ENCODE data around the gene PLA2G4B. TPM values are rescaled to one million over a fixed set of nuclear protein-coding genes. Genes with fewer than 3 reads are reported as not detected.

Gene PLA2G4B
- total and polyA plus RNA-seq, 7 donors, result 0.92 to 6.5 (median 3.4) TPM; not detected in 1

DNA sequence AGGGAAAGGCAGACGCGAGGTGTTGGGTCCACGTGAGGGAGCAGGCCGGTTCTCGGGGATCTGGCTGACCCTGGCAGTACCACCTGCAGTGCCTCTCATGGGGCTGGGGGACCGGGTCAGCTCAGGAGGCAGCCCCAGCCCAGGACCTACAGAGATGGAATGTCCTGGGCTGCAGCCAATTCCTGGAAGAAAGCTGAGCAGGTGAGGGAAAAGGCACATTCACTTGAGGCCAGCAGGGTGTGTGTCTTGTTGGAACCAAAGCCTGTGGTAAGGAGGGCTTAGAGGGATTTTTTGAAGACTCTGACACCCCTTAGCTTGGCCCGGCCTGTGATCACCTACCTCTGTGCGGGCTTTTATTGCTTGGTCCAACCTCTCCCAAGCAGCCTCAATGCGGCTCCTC, 15.8 kb downstream of the PLA2G4B start:
- Histone ChIP-seq H3K4me3 (no peak overlapping the region), H3K9me3 (no peaks in the 10 kb centered on the region), H3K27ac (no peak overlapping the region), H3K36me3 (no peaks in the 10 kb centered on the region), H3K4me1 (no peaks in the 10 kb centered on the region), H3K27me3 (peaks cover 0 to 52% (median 17%) of the 10 kb centered on the region in 3 donors)
- 92 to 93% methylated on average over 9 of the region's 9 CpGs for WGBS, 2 donors
- TF ChIP-seq, protein P1, sequence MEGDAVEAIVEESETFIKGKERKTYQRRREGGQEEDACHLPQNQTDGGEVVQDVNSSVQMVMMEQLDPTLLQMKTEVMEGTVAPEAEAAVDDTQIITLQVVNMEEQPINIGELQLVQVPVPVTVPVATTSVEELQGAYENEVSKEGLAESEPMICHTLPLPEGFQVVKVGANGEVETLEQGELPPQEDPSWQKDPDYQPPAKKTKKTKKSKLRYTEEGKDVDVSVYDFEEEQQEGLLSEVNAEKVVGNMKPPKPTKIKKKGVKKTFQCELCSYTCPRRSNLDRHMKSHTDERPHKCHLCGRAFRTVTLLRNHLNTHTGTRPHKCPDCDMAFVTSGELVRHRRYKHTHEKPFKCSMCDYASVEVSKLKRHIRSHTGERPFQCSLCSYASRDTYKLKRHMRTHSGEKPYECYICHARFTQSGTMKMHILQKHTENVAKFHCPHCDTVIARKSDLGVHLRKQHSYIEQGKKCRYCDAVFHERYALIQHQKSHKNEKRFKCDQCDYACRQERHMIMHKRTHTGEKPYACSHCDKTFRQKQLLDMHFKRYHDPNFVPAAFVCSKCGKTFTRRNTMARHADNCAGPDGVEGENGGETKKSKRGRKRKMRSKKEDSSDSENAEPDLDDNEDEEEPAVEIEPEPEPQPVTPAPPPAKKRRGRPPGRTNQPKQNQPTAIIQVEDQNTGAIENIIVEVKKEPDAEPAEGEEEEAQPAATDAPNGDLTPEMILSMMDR (IDR thresholded peaks at IDR 0.05), result no peak
- no peak for TF ChIP-seq POLR2AphosphoS5 (IDR thresholded peaks at IDR 0.05)
- TF ChIP-seq POLR2A (IDR thresholded peaks at IDR 0.05), result no peak
- TF ChIP-seq EP300 (IDR thresholded peaks at IDR 0.05), result no peak
- intact Hi-C loops (cut with DNase I), result no loop called here
- no peak for DNase-seq

DNA sequence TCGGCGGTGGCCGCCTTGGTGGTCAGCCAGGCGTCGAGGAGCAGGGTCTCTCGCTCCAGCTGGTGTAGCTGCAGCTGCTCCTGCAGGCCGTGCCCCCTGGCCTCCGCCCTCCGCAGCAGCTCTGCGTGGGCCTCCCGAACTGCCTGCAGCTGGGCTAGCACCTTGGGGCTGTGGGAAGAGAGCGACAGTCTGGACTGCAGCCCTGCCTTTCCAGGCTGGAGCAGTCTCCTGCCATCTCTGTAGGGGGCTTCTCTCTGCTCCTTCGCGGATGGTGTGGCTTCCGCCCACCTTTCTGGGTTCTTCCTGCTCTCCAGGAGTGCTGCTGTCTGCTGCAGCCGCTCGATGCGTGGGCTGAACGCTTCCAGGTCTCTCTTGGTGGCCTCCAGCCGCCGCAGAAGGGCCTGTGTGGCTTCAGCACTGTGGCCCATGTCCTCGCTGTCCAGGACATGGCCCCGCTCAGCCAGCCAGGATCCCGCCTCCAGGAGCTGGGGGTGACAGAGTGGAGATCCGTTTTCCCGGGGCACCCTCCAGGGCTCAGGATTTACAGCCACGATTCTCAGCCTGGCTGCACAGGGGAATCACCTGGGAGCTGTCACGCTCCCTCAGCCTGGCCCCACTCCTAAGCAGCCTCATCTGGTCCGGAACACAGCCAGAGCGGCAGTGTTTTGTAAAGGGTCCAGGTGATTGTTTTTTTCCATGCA, 16.8 kb downstream of the PLA2G4B start:
- H3K4me1 ChIP-seq, result no peaks in the 10 kb centered on the region
- H3K27me3 ChIP-seq, result peaks cover 0 to 52% (median 17%) of the 10 kb centered on the region in 3 donors
- DNase-seq, result no peak
- 85 to 89% methylated on average over 30 of the region's 30 CpGs for WGBS, 2 donors
- no peak for TF ChIP-seq POLR2A (IDR thresholded peaks at IDR 0.05)
- TF ChIP-seq EP300 (IDR thresholded peaks at IDR 0.05), result no peak
- H3K9me3 ChIP-seq, result no peaks in the 10 kb centered on the region
- no peak overlapping the region for H3K27ac ChIP-seq
- no peaks in the 10 kb centered on the region for H3K36me3 ChIP-seq
- intact Hi-C loops (cut with DNase I), result no loop called here
- no peak overlapping the region for H3K4me3 ChIP-seq

DNA sequence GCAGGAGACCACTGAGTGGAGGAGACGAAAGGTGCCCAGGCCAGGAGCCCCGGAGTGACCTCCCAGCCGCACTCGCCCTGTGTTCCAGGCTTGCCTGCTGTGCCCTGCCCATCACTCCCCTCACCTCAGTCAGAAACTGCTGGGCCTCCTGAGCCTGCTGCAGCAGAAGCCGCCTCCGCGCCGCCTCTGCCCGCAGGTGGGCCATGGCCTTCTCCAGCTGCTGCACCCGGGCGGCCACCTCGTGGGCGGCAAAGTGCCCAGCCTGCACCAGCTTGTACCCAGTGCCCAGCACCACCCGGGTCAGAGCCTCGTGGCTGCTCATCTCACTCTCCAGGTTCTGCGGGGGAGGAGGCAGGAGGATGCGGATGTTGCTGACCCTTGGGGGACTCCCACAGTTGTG, 17.6 kb downstream of the PLA2G4B start:
- no peak for DNase-seq
- Histone ChIP-seq H3K36me3 (no peaks in the 10 kb centered on the region), H3K27ac (no peak overlapping the region), H3K4me3 (no peak overlapping the region), H3K4me1 (no peaks in the 10 kb centered on the region), H3K27me3 (peaks cover 0 to 52% (median 17%) of the 10 kb centered on the region in 3 donors), H3K9me3 (no peaks in the 10 kb centered on the region)
- 92 to 96% methylated on average over 17 of the region's 17 CpGs for WGBS, 2 donors
- TF ChIP-seq, protein P1 (IDR thresholded peaks at IDR 0.05), result no peak
- TF ChIP-seq EP300 (IDR thresholded peaks at IDR 0.05) (no peak), POLR2A (IDR thresholded peaks at IDR 0.05) (no peak), POLR2AphosphoS5 (IDR thresholded peaks at IDR 0.05) (no peak)
- intact Hi-C loops (cut with DNase I), result no loop called here

DNA sequence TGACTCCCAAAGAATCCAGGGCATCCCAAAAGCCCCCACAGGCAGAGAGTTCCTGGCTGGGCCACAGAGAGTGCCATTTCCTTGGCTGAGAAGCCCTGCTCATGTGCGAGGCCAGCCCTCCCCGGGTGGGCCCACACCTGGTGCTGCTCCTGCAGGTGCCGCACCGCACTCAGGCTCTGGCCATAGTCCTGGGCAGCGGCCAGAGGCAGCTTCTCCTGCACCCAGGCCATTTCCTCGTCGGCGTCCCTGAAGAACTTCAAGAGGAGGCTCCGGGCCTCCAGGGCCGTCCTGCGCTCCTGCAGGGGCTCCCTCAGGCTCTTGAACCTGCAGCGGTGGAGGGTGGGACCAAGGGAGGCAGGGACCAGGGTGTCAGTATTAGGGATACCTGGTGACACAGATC, 18.1 kb downstream of the PLA2G4B start:
- Histone ChIP-seq H3K4me3 (no peak overlapping the region), H3K27me3 (peaks cover 0 to 48% (median 17%) of the 10 kb centered on the region in 3 donors), H3K36me3 (no peaks in the 10 kb centered on the region), H3K4me1 (no peaks in the 10 kb centered on the region), H3K27ac (no peak overlapping the region), H3K9me3 (no peaks in the 10 kb centered on the region)
- DNase-seq, result no peak
- intact Hi-C loops (cut with DNase I), result no loop called here
- TF ChIP-seq, protein P1 (IDR thresholded peaks at IDR 0.05), result no peak
- TF ChIP-seq POLR2AphosphoS5 (IDR thresholded peaks at IDR 0.05) (no peak), EP300 (IDR thresholded peaks at IDR 0.05) (no peak), POLR2A (IDR thresholded peaks at IDR 0.05) (no peak)
- 94 to 95% methylated on average over 12 of the region's 12 CpGs for WGBS, 2 donors

DNA sequence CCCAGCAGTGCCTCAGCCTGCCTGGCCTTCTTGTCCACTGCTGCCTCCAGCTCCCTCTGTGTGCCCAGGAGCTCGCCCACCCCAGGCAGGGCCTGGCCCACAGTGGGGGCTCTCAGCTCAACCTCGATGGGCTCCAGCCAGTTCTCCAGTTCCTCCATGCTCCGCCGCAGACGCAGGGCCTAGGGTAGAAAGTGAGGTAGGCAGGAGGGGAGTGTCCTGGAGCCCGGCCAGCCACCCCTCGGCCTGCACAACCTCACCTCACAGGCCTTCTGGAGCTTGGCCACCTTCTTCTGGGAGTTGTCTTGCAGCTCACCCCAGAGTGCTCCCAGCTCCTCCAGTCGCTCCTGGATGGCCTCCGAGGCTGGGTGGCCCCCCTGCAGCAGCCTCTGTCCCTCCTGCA, 18.7 kb downstream of the PLA2G4B start:
- H3K27me3 ChIP-seq, result peaks cover 0 to 42% (median 17%) of the 10 kb centered on the region in 3 donors
- intact Hi-C loops (cut with DNase I), result no loop called here
- H3K9me3 ChIP-seq, result no peaks in the 10 kb centered on the region
- H3K4me3 ChIP-seq, result no peak overlapping the region
- H3K36me3 ChIP-seq, result no peaks in the 10 kb centered on the region
- no peak for DNase-seq
- H3K27ac ChIP-seq, result no peak overlapping the region
- no peak for TF ChIP-seq POLR2AphosphoS5 (IDR thresholded peaks at IDR 0.05)
- TF ChIP-seq, protein P1 (IDR thresholded peaks at IDR 0.05), result no peak
- TF ChIP-seq EP300 (IDR thresholded peaks at IDR 0.05), result no peak
- TF ChIP-seq POLR2A (IDR thresholded peaks at IDR 0.05), result no peak
- whole genome bisulfite sequencing, 2 donors, result 90 to 92% methylated on average over 9 of the region's 9 CpGs
- no peaks in the 10 kb centered on the region for H3K4me1 ChIP-seq

Data from sigmoid colon (tissue), 7 donors.